ENCODE measurements around the gene DENR. TPM values are rescaled to one million over a fixed set of nuclear protein-coding genes. Genes with fewer than 3 reads are reported as not detected.

Gene DENR
- total and polyA plus RNA-seq, 3 donors from 2014 or later: 24.9 to 35.6 (median 33.3) TPM

DNA sequence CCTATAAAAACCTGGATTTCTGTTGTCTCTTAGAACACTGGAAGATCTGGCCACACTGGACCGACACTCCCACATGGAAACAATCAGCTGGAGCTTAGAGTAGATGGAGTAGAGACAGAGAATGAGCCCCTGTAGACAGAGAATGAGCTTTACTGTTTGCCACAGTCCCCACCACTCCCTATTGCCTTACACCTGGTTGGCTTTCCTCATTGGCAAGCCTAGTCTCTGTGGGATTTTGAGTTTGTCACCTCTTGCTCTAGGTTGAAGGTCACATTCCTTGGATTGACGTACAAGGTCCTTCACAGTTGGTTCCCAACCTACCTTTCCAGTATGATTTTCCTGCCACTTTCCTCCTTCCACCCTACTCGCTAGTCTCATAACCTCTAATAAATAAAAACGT, 20.0 kb upstream of the DENR start:
- Histone ChIP-seq H3K27ac (no peak overlapping the region), H3K9me3 (no peaks in the 10 kb centered on the region), H3K4me3 (no peak overlapping the region), H3K27me3 (no peaks in the 10 kb centered on the region), H3K4me1 (peaks cover 7% of the 10 kb centered on the region), H3K36me3 (ENCODE audit: low read depth, missing control alignments) (no peaks in the 10 kb centered on the region)
- intact Hi-C loops (cut with DNase I; ENCODE audit: low total_unique reads): no loop called here
- DNase-seq: no peak
- no peak for TF ChIP-seq POLR2A (IDR thresholded peaks at IDR 0.05)
- TF ChIP-seq, protein P1, sequence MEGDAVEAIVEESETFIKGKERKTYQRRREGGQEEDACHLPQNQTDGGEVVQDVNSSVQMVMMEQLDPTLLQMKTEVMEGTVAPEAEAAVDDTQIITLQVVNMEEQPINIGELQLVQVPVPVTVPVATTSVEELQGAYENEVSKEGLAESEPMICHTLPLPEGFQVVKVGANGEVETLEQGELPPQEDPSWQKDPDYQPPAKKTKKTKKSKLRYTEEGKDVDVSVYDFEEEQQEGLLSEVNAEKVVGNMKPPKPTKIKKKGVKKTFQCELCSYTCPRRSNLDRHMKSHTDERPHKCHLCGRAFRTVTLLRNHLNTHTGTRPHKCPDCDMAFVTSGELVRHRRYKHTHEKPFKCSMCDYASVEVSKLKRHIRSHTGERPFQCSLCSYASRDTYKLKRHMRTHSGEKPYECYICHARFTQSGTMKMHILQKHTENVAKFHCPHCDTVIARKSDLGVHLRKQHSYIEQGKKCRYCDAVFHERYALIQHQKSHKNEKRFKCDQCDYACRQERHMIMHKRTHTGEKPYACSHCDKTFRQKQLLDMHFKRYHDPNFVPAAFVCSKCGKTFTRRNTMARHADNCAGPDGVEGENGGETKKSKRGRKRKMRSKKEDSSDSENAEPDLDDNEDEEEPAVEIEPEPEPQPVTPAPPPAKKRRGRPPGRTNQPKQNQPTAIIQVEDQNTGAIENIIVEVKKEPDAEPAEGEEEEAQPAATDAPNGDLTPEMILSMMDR (IDR thresholded peaks at IDR 0.05): no peak
- WGBS, 2 donors: 89 to 91% methylated on average over 4 of the region's 4 CpGs

DNA sequence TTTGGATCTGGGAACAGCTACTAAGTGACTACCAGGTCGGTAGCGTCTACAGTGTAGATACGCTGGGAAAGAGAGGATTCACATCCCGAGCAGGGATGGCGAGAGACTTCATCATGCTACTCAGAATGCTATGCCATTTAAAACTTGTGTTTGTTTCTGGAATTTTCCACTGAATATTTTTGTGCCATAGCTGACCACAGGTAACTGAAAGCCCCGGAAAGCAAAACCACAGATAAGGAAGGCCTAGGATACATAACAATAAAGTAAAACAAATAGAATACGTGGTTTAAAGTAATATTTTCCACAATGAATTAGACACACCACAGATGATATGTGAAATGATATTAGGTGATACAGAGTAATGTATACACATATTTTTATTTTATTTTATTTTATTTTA, 14.1 kb upstream of the DENR start:
- Histone ChIP-seq H3K36me3 (ENCODE audit: low read depth, missing control alignments) (no peaks in the 10 kb centered on the region), H3K4me1 (no peaks in the 10 kb centered on the region), H3K27me3 (no peaks in the 10 kb centered on the region), H3K27ac (no peak overlapping the region), H3K4me3 (no peak overlapping the region), H3K9me3 (no peaks in the 10 kb centered on the region)
- TF ChIP-seq, protein P1 (IDR thresholded peaks at IDR 0.05): no peak
- no peak for TF ChIP-seq POLR2A (IDR thresholded peaks at IDR 0.05)
- intact Hi-C loops (cut with DNase I; ENCODE audit: low total_unique reads): no loop called here
- 92 to 95% methylated on average over 7 of the region's 7 CpGs for WGBS, 2 donors
- DNase-seq: no peak

DNA sequence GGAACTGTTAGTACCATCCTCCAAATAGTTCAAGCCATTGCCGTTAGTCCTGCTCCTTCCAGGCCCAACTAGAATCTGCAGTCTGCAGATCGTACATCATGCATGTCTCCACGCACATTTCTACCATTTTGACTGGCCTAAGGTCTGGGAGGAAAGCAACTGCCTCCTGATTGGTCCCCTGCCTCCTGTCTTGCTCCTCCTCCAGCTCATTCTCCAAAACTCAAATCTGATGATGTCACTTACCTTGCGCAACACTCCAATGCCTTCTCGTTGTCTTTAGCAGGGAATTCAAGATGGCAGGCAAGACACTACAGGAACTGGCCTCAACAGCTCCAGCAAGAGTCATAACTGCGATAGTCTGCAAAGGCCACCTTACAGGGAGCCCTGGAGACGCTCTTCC, 12.3 kb upstream of the DENR start:
- peak overlapping the region in 1 of 2 donors; percentile 17 for H3K4me3 ChIP-seq
- WGBS, 2 donors: 61 to 78% methylated on average over 7 of the region's 7 CpGs
- TF ChIP-seq, protein P1 (IDR thresholded peaks at IDR 0.05): no peak
- no peak for TF ChIP-seq POLR2A (IDR thresholded peaks at IDR 0.05)

DNA sequence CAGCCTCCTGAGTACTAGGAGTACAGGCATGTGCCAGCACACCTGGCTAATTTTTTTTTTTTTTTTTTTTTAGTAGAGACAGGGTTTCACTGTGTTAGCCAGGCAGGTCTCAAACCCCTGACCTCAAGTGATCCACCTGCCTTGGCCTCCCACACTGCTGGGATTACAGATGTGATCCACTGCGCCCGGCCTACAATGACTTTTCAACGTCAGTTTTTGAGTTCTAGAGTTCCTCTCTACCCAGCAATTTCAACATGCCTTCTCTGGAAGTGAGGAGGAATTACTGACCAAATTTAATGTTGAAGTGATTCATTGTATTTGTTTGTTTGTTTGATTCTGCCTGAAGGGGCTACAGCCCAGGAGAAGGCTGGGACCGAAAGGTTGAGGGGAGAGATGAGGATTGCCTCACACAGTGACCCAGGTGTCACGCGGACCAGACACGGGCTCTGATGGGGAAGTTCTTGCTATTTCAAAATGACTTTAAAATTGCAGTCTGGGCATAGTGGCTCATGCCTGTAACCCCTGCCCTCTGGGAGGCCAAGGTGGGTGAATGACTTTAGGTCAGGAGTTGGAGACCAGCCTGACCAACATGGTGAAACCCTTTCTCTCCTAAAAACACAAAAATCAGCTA, 8.6 kb upstream of the DENR start:
- no peak overlapping the region for H3K4me3 ChIP-seq
- no peak for TF ChIP-seq POLR2A (IDR thresholded peaks at IDR 0.05)
- TF ChIP-seq, protein P1 (IDR thresholded peaks at IDR 0.05): no peak
- H3K27ac ChIP-seq: no peak overlapping the region
- no peak for DNase-seq
- no peaks in the 10 kb centered on the region for H3K36me3 ChIP-seq (ENCODE audit: low read depth, missing control alignments)
- H3K4me1 ChIP-seq: no peaks in the 10 kb centered on the region
- no peaks in the 10 kb centered on the region for H3K27me3 ChIP-seq
- H3K9me3 ChIP-seq: no peaks in the 10 kb centered on the region
- intact Hi-C loops (cut with DNase I; ENCODE audit: low total_unique reads): no loop called here
- 88 to 89% methylated on average over 7 of the region's 7 CpGs for WGBS, 2 donors

More for the DNA sequence above, 12.3 kb upstream of the DENR start:
- Histone ChIP-seq H3K4me1 (no peaks in the 10 kb centered on the region), H3K36me3 (ENCODE audit: low read depth, missing control alignments) (no peaks in the 10 kb centered on the region), H3K27ac (no peak overlapping the region), H3K9me3 (no peaks in the 10 kb centered on the region), H3K27me3 (no peaks in the 10 kb centered on the region)
- peak; percentile 43 for DNase-seq
- intact Hi-C loops (cut with DNase I; ENCODE audit: low total_unique reads): no loop called here
